GM19372 (cell line): ENCODE measurements around the gene ZNF536.

Experiments used
- ATAC-seq: cut with Tn5 transposase; IDR thresholded peaks from one replicate; pipeline ENCODE4 v1.9.1; 2021; ENCODE audit warnings: mild to moderate bottlenecking, low read depth, moderate library complexity; ENCODE audit not compliant: unreplicated experiment

ZNF536 gene

GRCh38 chr19:30551271-30551670 is 179.1 kb downstream of the ZNF536 start:
- no peak for ATAC-seq

- ATAC-seq, result no peak
Measured at GRCh38 chr19:30552593-30552992, 180.4 kb downstream of the ZNF536 start.

GRCh38 chr19:30555075-30555790 is 183.0 kb downstream of the ZNF536 start:
- no peak for ATAC-seq

GRCh38 chr19:30555791-30556110 is 183.6 kb downstream of the ZNF536 start:
- ATAC-seq, result no peak

- ATAC-seq, result no peak
Measured at GRCh38 chr19:30556230-30556711, 184.1 kb downstream of the ZNF536 start.

GRCh38 chr19:30557212-30557611 is 185.0 kb downstream of the ZNF536 start:
- no peak for ATAC-seq

GRCh38 chr19:30557927-30558557 is 185.9 kb downstream of the ZNF536 start:
- no peak for ATAC-seq

GRCh38 chr19:30558793-30559192 is 186.6 kb downstream of the ZNF536 start:
- ATAC-seq, result no peak

- no peak for ATAC-seq
Measured at GRCh38 chr19:30559446-30559845, 187.3 kb downstream of the ZNF536 start.

GRCh38 chr19:30562981-30563380 is 190.8 kb downstream of the ZNF536 start:
- ATAC-seq, result no peak

GRCh38 chr19:30563691-30564090 is 191.5 kb downstream of the ZNF536 start:
- ATAC-seq, result no peak

- ATAC-seq, result no peak
Measured at GRCh38 chr19:30564551-30565011, 192.4 kb downstream of the ZNF536 start.

GRCh38 chr19:30565636-30566035 is 193.5 kb downstream of the ZNF536 start:
- no peak for ATAC-seq

GRCh38 chr19:30566681-30567420 is 194.7 kb downstream of the ZNF536 start:
- no peak for ATAC-seq

- ATAC-seq, result no peak
Measured at GRCh38 chr19:30567536-30568232, 195.5 kb downstream of the ZNF536 start.

- ATAC-seq, result no peak
Measured at GRCh38 chr19:30570194-30570593, 198.0 kb downstream of the ZNF536 start.

GRCh38 chr19:30577551-30578105 is 205.4 kb downstream of the ZNF536 start:
- no peak for ATAC-seq

- no peak for ATAC-seq
Measured at GRCh38 chr19:30579419-30579818, 207.2 kb downstream of the ZNF536 start.

GRCh38 chr19:30580673-30581072 is 208.5 kb downstream of the ZNF536 start:
- no peak for ATAC-seq

GRCh38 chr19:30584090-30584489 is 211.9 kb downstream of the ZNF536 start:
- no peak for ATAC-seq

GRCh38 chr19:30587869-30588268 is 215.7 kb downstream of the ZNF536 start:
- no peak for ATAC-seq
